Prostate gland (tissue), 2 donors: ENCODE measurements around the gene FBLIM1. TPM values are rescaled to one million over a fixed set of nuclear protein-coding genes. Genes with fewer than 3 reads are reported as not detected.

Source experiments
- DNase-seq: peaks from one replicate; pipeline ENCODE4 v3.0.0-alpha.2; 2019; ENCODE audit warnings: low spot score
- H3K27ac ChIP-seq, 2 donors: fragments of 200-600 bp; sonication (generic); 2 replicates each; pipeline ENCODE4 v1.5.1; 2017 to 2019
- H3K27me3 ChIP-seq: fragments of 200-600 bp; sonication (generic); replicated peaks from 2 replicates; pipeline ENCODE4 v1.5.1; 2019; ENCODE audit not compliant: insufficient read depth
- H3K36me3 ChIP-seq, 2 donors: fragments of 200-600 bp; sonication (generic); 1 replicate in 1 of 2; 2 replicates in 1 of 2; pipeline versions ENCODE4 v1.5.1 to v1.8.1; 2017 to 2019
- H3K4me1 ChIP-seq: fragments of 200-600 bp; sonication (generic); replicated peaks from 2 replicates; pipeline ENCODE4 v1.5.1; 2019
- H3K4me3 ChIP-seq, 2 donors: fragments of 200-600 bp; sonication (generic); 2 replicates each; pipeline ENCODE4 v1.5.1; 2017 to 2019
- H3K9me3 ChIP-seq: fragments of 200-600 bp; sonication (generic); 2 replicates; pipeline ENCODE4 v1.5.1; 2017
- CTCF ChIP-seq, 4 experiments: fragments of 200-600 bp in 2 of 4; fragments of 450-650 bp in 2 of 4; sonication (generic) in 2 of 4; IDR thresholded peaks; 1 replicate in 3 of 4; 2 replicates in 1 of 4; pipeline ENCODE4 v1.5.1; 2016 to 2019; ENCODE audit warnings: antibody characterized with exemption in 4 of 4, mild to moderate bottlenecking in 2 of 4, moderate library complexity in 2 of 4
- POLR2A ChIP-seq: fragments of 450-650 bp; IDR thresholded peaks from one replicate; pipeline ENCODE4 v1.6.1; 2016; ENCODE audit warnings: antibody characterized with exemption, mild to moderate bottlenecking
- POLR2AphosphoS5 ChIP-seq: sonication (generic); formaldehyde crosslinking; IDR thresholded peaks from one replicate; pipeline ENCODE4 v1.6.1; 2017; ENCODE audit warnings: antibody characterized with exemption
- WGBS: methylation state at CpG from one replicate; pipeline ENCODE4 v1.1.5; 2018; 5-methylcytosine and 5-hydroxymethylcytosine counted together
- intact Hi-C: fragments of 100-400 bp; cut with DNase I; formaldehyde crosslinking; loops from one replicate; pipeline ENCODE4 v1.14.2; 2022
- total RNA-seq, 2 donors: library from RNA; depleted of rRNA; stranded (reverse); fragments of >200 nt; gene quantifications; one replicate each; pipeline ENCODE4 v1.1.0, GENCODE V29; 2016

The FBLIM1 gene
- total RNA-seq, 2 donors from 2014 or later = 33.1 to 111 TPM

GRCh38 chr1:15788624-15789301 is 30.2 kb downstream of the FBLIM1 start:
- no peaks in the 10 kb centered on the region for H3K9me3 ChIP-seq
- H3K36me3 ChIP-seq = no peaks in the 10 kb centered on the region
- TF ChIP-seq CTCF (IDR thresholded peaks at IDR 0.05) = no peak
- TF ChIP-seq POLR2AphosphoS5 = no peak
- TF ChIP-seq POLR2A = no peak
- intact Hi-C loops = no loop called here
- no peak overlapping the region for H3K27ac ChIP-seq
- WGBS = 78% methylated on average over 13 of the region's 13 CpGs
- no peak for DNase-seq
- no peak overlapping the region for H3K4me3 ChIP-seq
- no peaks in the 10 kb centered on the region for H3K27me3 ChIP-seq
- H3K4me1 ChIP-seq = no peaks in the 10 kb centered on the region

- no peaks in the 10 kb centered on the region for H3K9me3 ChIP-seq
- peaks cover 25% of the 10 kb centered on the region for H3K4me1 ChIP-seq
- no peak overlapping the region for H3K4me3 ChIP-seq
- intact Hi-C loops = no loop called here
- no peak for DNase-seq
- TF ChIP-seq CTCF (IDR thresholded peaks at IDR 0.05) = no peak
- TF ChIP-seq POLR2AphosphoS5 = no peak
- TF ChIP-seq POLR2A = no peak
- 92% methylated on average over 2 of the region's 2 CpGs for WGBS
- peak overlapping the region; percentile 25 to 71 for H3K27ac ChIP-seq
- H3K27me3 ChIP-seq = no peaks in the 10 kb centered on the region
- H3K36me3 ChIP-seq = no peaks in the 10 kb centered on the region
Measured at GRCh38 chr1:15796086-15796462, 37.5 kb downstream of the FBLIM1 start.

GRCh38 chr1:15797614-15798390 is 39.2 kb downstream of the FBLIM1 start:
- TF ChIP-seq POLR2AphosphoS5 = no peak
- no peak for TF ChIP-seq CTCF (IDR thresholded peaks at IDR 0.05)
- TF ChIP-seq POLR2A = no peak
- intact Hi-C loops = no loop called here
- H3K4me1 ChIP-seq = peaks cover 25% of the 10 kb centered on the region
- no peak for DNase-seq
- no peaks in the 10 kb centered on the region for H3K27me3 ChIP-seq
- 71% methylated on average over 14 of the region's 14 CpGs for WGBS
- H3K27ac ChIP-seq = no peak overlapping the region
- no peaks in the 10 kb centered on the region for H3K9me3 ChIP-seq
- H3K36me3 ChIP-seq = no peaks in the 10 kb centered on the region
- H3K4me3 ChIP-seq = no peak overlapping the region

GRCh38 chr1:15799004-15799867 is 40.6 kb downstream of the FBLIM1 start:
- Histone ChIP-seq H3K27ac (peak overlapping the region; percentile 56 to 60), H3K9me3 (no peaks in the 10 kb centered on the region), H3K4me1 (peaks cover 25% of the 10 kb centered on the region), H3K36me3 (no peaks in the 10 kb centered on the region), H3K4me3 (no peak overlapping the region), H3K27me3 (no peaks in the 10 kb centered on the region)
- WGBS = 21% methylated on average over 9 of the region's 9 CpGs
- intact Hi-C loops = no loop called here
- DNase-seq = peak; percentile 65
- peak; percentile 15 for TF ChIP-seq POLR2AphosphoS5
- TF ChIP-seq CTCF (IDR thresholded peaks at IDR 0.05) = no peak
